ENCODE results near the gene SYNPO2.
"Not testable (repeated sequence)": the region's sequence is repeated elsewhere in the genome, so short reads cannot be mapped to it uniquely, and the experiment has no call there.

SYNPO2 gene

GRCh38 chr4:119000400-119000799 lies 111.7 kb downstream of the SYNPO2 start:
- no peak for DNase-seq (ENCODE audit: low spot score)

DNA sequence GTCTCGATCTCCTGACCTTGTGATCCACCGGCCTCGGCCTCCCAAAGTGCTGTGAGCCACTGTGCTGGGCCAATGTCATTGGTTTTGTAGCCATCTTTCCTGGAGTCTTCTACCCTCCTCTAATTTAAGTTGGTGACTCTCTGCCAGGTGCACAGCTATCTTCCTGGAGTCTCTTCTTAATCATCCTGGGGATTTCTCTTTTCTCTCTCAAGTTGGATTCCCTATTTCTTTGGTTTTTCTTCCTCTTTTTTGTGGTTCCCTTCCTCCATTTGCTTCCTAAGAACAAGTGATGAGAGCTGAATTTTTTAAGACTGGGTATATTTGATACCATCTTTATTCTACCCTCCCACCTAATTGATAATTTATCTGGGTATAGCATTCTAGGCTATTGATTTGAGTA lies 113.8 kb downstream of the SYNPO2 start:
- DNase-seq (ENCODE audit: low spot score): no peak

GRCh38 chr4:119003001-119003400 lies 114.3 kb downstream of the SYNPO2 start:
- not testable (repeated sequence) for DNase-seq (ENCODE audit: low spot score)

DNA sequence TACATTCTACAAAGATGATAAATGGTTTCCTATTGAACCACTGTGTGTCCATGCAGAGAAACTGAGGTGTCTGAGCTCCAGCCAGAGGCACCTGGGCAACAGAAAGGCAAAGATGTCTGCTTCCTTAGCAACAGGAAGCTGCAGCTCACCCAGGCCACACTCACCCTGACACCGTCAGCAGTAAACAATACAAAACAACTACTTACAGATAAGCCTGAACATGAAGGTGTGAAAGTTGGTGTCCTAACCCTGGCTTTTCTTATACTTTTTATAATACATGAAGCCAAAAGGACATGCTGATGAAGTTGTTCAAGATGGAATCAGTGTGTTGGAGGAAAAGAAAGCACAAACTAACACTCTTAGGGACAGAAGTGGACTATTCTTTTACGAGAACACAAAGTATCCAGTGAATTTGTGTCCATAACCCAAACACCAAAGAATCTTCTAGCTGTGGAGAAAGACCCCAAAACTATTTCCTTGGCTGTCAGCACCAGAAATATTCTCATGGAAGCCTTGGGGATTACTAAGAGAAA lies 117.3 kb downstream of the SYNPO2 start:
- DNase-seq (ENCODE audit: low spot score): no peak

- DNase-seq (ENCODE audit: low spot score): no peak
Observed at GRCh38 chr4:119008761-119009160, 120.1 kb downstream of the SYNPO2 start.

DNA sequence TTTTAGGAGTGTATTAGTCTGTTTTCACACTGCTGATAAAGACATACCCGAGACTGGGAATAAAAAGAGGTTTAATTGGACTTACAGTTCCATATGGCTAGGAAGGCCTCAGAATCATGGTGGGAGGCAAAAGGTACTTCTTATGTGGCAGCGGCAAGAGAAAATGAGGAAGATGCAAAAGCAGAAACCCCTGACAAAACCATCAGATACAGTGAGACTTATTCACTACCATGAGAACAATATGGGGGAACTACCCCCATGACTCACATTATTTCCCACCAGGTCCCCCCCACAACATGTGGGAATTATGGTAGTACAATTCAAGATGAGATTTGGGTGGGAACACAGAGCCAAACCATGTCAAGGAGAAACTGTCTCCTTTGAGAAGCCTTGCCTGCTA lies 121.6 kb downstream of the SYNPO2 start:
- DNase-seq (ENCODE audit: low spot score): not testable (repeated sequence)

DNA sequence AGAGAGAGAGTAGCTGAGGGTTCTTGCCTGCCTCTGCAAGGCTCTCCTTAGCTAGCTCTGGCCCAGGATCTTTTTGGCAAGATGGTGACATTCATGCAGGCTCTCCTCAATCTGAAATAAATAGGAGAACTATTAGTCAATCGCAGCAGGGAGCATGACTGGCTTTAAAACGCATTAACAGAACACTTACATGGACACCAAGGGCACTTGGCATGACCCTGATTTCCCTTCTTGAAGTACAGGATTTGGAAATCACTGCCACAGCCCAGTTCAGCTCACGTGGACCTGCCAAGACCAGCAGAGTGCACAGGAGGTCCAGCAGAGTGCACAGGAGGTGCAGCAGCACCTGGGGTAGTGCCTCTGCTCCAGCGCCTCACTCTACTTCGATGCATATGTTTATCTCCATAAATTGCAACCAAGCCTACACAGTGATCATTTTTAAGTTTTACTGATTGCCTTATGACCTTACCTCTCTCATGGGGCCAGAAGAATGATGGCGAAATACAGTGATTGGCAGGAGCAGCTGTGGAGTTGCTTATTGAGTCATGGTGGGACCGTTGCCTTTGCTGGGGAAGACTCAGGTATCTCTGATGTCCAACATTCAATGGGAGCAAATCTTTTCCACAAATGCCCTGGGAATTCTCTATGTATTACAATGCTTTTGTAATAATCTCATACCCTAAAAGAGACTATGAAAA lies 122.4 kb downstream of the SYNPO2 start:
- DNase-seq (ENCODE audit: low spot score): no peak

GRCh38 chr4:119011607-119011988 lies 122.9 kb downstream of the SYNPO2 start:
- no peak for DNase-seq (ENCODE audit: low spot score)

DNA sequence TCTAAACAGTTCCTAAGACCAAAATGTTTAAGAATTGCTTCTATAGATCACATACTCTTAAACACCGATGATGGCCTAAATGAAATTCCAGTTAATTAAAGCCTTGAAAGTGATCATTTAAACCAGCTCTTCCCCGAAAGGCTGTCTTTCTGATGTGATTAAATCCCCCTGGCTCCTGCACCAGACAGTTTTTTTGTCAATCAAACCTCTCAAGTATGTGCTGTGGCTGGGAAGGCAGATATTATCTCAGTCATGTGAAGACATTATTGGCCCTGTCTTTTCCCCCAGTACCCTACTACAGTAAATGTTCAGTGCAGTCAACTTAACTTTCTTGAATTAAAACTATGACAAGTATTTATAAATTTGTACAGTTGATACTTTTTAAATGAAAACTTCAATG lies 126.0 kb downstream of the SYNPO2 start:
- DNase-seq (ENCODE audit: low spot score): no peak

GRCh38 chr4:119016636-119017035 lies 128.0 kb downstream of the SYNPO2 start:
- peak; percentile 30 for DNase-seq (ENCODE audit: low spot score)

DNA sequence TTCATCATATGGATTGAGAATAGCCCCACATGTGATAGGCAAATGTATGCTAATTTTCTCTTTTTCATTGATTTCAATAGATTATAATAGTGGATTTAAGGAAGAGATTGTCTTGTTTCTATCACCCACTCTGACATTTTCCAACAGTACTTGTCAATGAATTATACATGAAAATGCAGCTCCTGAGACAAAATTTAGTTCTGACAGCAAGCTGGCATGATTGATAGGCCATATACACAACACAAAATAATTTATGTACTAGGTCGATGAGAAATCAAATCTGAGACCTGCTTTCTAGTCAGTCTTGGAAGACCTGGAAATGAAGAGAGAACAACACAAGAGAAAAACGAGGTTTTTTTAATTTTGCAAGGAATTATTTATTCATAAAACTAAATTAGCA lies 129.0 kb downstream of the SYNPO2 start:
- DNase-seq (ENCODE audit: low spot score): no peak

- no peak for DNase-seq (ENCODE audit: low spot score)
Observed at GRCh38 chr4:119020158-119020557, 131.5 kb downstream of the SYNPO2 start.

DNA sequence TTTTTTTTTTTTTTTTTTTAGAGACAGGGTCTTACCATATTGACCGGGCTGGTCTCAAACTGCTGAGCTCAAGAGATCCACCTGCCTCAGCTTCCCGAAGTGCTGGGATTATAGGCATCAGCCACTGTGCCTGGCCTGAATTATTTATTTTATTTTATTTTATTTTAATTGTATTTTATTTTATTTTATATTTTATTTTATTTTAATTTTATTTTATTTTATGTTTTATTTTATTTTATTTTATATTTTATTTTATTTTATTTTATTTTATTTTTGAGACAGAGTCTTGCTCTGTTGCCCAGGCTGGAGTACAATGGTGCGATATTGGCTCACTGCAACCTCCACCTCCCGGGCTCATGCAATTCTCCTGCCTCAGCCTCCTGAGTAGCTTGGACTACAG lies 133.9 kb downstream of the SYNPO2 start:
- DNase-seq (ENCODE audit: low spot score): not testable (repeated sequence)

GRCh38 chr4:119024102-119024501 lies 135.4 kb downstream of the SYNPO2 start:
- no peak for DNase-seq (ENCODE audit: low spot score)

- no peak for DNase-seq (ENCODE audit: low spot score)
Observed at GRCh38 chr4:119025420-119025819, 136.8 kb downstream of the SYNPO2 start.

DNA sequence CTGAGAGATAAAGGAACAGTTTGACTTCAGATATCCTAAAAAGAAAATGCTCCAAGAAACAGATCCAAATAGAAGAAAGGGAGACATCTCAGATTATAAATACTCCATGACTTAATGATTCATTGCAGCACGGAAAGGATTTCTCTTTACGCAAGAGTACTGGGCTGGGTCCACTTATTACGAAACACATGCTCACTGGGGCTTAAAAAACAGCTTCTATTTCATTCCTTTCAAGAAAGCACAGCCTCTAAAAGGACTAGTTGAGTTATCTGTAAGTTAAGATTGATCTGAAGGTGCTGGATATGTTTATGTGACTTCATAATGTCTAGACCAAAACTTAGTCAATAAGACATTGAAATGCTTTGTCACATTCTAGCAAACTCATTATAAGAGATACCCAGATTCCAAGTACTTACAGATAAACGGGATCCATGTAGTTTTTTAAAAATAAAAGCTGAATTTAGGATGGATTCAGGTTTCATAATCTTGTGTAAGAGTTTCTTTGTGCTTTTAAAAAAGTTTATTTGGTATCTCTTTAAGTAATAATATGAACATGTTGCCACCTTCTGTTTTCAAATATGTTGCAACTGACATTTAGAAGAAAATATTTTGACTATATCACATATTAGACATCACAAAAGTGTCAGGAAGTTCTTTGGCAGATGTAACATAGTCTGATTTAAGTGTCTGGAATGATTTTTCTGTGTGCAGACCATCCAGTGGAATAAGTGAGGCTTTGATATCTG lies 137.4 kb downstream of the SYNPO2 start:
- peak; percentile 53 for DNase-seq (ENCODE audit: low spot score)

DNA sequence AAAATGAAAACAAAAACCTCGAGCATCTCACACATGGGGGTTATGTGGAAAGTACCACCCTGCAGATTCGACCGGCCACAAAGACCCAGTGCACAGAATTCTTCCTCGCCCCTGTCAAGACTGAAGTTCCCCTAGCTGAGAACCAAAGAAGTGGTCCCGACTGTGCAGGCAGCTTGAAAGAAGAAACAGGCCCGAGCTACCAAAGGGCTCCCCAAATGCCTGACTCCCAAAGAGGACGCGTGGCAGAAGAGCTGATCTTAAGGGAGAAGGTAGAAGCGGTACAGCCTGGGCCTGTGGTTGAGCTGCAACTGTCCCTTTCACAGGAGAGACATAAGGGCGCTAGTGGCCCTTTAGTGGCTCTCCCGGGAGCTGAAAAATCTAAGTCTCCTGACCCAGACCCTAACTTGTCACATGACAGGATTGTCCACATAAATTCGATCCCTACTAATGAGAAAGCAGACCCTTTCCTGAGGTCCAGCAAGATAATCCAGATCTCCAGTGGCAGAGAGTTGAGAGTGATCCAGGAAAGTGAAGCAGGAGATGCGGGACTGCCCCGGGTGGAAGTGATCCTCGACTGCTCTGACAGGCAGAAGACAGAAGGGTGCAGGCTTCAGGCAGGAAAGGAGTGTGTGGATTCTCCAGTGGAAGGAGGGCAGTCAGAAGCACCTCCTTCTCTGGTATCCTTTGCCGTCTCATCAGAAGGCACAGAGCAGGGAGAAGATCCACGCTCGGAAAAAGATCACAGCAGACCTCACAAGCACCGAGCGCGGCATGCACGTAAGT lies 138.2 kb downstream of the SYNPO2 start:
- DNase-seq (ENCODE audit: low spot score): no peak

GRCh38 chr4:119027811-119028210 lies 139.2 kb downstream of the SYNPO2 start:
- DNase-seq (ENCODE audit: low spot score): no peak

DNA sequence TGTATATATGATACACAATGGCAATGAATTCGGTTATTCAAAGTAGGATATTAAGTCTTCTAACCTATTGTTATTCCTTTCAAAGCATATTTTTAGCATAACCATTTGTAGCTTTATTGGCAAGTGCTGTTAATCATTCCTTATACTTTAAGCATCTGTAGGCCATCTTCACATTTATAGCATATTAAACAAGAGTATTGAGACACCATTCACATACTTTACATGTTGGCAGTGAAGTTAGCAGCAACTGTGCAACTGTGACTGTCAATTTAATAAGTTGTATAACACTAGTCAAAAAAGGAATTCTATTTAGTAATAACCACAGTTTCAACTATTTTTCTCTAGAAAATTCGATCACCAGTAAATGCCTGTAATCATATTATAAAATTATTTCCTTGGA lies 139.6 kb downstream of the SYNPO2 start:
- DNase-seq (ENCODE audit: low spot score): no peak

DNA sequence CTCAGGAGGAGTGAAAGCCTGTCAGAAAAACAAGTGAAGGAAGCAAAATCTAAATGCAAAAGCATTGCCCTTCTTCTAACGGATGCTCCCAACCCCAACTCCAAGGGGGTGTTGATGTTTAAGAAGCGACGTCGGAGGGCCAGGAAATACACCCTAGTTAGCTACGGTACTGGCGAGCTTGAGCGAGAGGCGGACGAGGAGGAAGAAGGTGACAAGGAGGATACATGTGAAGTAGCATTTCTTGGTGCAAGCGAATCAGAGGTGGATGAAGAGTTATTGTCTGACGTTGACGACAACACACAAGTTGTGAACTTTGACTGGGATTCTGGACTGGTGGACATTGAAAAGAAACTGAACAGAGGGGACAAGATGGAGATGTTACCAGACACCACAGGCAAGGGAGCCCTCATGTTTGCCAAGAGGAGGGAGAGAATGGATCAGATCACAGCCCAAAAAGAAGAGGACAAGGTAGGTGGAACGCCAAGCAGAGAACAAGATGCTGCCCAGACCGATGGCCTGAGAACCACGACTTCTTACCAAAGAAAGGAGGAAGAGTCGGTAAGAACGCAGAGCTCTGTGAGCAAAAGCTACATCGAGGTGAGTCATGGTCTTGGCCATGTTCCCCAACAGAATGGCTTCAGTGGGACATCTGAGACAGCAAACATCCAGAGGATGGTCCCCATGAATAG lies 141.3 kb downstream of the SYNPO2 start:
- DNase-seq (ENCODE audit: low spot score): no peak

- DNase-seq (ENCODE audit: low spot score): no peak
Observed at GRCh38 chr4:119030536-119030890, 141.9 kb downstream of the SYNPO2 start.

DNA sequence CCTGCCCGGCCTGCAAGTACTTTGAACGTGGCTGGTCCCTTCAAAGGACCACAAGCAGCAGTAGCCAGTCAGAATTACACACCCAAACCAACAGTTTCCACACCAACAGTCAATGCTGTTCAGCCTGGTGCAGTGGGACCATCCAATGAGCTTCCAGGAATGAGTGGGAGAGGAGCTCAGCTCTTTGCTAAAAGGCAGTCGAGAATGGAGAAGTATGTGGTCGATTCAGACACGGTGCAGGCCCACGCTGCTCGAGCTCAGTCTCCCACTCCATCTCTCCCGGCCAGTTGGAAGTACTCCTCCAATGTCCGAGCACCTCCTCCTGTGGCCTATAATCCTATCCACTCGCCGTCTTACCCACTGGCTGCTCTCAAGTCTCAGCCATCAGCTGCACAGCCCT lies 142.6 kb downstream of the SYNPO2 start:
- no peak for DNase-seq (ENCODE audit: low spot score)

All from AG08396 (cell line).